Activated naive CD4-positive, alpha-beta T cell treated with Interleukin-2 at 50 U/mL for 16 hours (primary cell): ENCODE results near the gene ZIC2.

Source experiments
- DNase-seq: peaks from one replicate; pipeline ENCODE4 v3.0.0-alpha.2; 2020

ZIC2 gene

GRCh38 chr13:99988529-99989275 is 7.1 kb downstream of the ZIC2 start:
- DNase-seq = no peak

GRCh38 chr13:99989276-99990125 is 7.9 kb downstream of the ZIC2 start:
- no peak for DNase-seq

GRCh38 chr13:99990126-99990977 is 8.8 kb downstream of the ZIC2 start:
- no peak for DNase-seq

GRCh38 chr13:99991013-99991827 is 9.6 kb downstream of the ZIC2 start:
- no peak for DNase-seq

- DNase-seq = no peak
Measured at GRCh38 chr13:99991828-99992775, 10.5 kb downstream of the ZIC2 start.

- DNase-seq = no peak
Measured at GRCh38 chr13:99992949-99993351, 11.4 kb downstream of the ZIC2 start.

GRCh38 chr13:99993660-99994637 is 12.4 kb downstream of the ZIC2 start:
- DNase-seq = no peak

- no peak for DNase-seq
Measured at GRCh38 chr13:99994638-99995020, 13.0 kb downstream of the ZIC2 start.

GRCh38 chr13:99995104-99995588 is 13.6 kb downstream of the ZIC2 start:
- DNase-seq = no peak

GRCh38 chr13:99995589-99996380 is 14.2 kb downstream of the ZIC2 start:
- no peak for DNase-seq

- no peak for DNase-seq
Measured at GRCh38 chr13:99996381-99996973, 14.9 kb downstream of the ZIC2 start.

- no peak for DNase-seq
Measured at GRCh38 chr13:99997702-99998214, 16.2 kb downstream of the ZIC2 start.

- no peak for DNase-seq
Measured at GRCh38 chr13:99998261-99998660, 16.7 kb downstream of the ZIC2 start.

- no peak for DNase-seq
Measured at GRCh38 chr13:100014621-100015020, 33.0 kb downstream of the ZIC2 start.

- DNase-seq = no peak
Measured at GRCh38 chr13:100019780-100020356, 38.3 kb downstream of the ZIC2 start.

GRCh38 chr13:100022798-100023197 is 41.2 kb downstream of the ZIC2 start:
- no peak for DNase-seq

GRCh38 chr13:100024023-100024422 is 42.4 kb downstream of the ZIC2 start:
- DNase-seq = no peak

- no peak for DNase-seq
Measured at GRCh38 chr13:100029933-100030332, 48.3 kb downstream of the ZIC2 start.
